ENCODE measurements around the gene THSD7B.

- TF ChIP-seq RARB (CRISPR knock-in tag; IDR thresholded peaks at IDR 0.05) = no peak
- no peak for TF ChIP-seq OSR1 (CRISPR knock-in tag; IDR thresholded peaks at IDR 0.05)
- TF ChIP-seq TOX (CRISPR knock-in tag; IDR thresholded peaks at IDR 0.05; ENCODE audit: borderline replicate concordance) = no peak
- no peak for TF ChIP-seq CREB5 (CRISPR knock-in tag; IDR thresholded peaks at IDR 0.05; ENCODE audit: low read depth)
- TF ChIP-seq TCF4 (CRISPR knock-in tag; IDR thresholded peaks at IDR 0.05; ENCODE audit: borderline replicate concordance) = no peak
- TF ChIP-seq PATZ1 (CRISPR knock-in tag; IDR thresholded peaks at IDR 0.05; ENCODE audit: borderline replicate concordance) = no peak
- TF ChIP-seq CSDC2 (CRISPR knock-in tag; IDR thresholded peaks at IDR 0.05) = no peak
- TF ChIP-seq GLIS3 (CRISPR knock-in tag; IDR thresholded peaks at IDR 0.05) = no peak
- no peak for TF ChIP-seq POU6F1 (CRISPR knock-in tag; IDR thresholded peaks at IDR 0.05; ENCODE audit: borderline replicate concordance, low read depth)
- no peak for TF ChIP-seq ARNTL (CRISPR knock-in tag; IDR thresholded peaks at IDR 0.05; ENCODE audit: borderline replicate concordance, low read depth)
- no peak for TF ChIP-seq ZNF565 (CRISPR knock-in tag; conservative IDR thresholded peaks at IDR 0.05; ENCODE audit: low read depth)
- no peak for TF ChIP-seq ZC3H10 (CRISPR knock-in tag; IDR thresholded peaks at IDR 0.05)
- no peak for TF ChIP-seq ZNF70 (CRISPR knock-in tag; IDR thresholded peaks at IDR 0.05)
- no peak for TF ChIP-seq ZFP3 (CRISPR knock-in tag; IDR thresholded peaks at IDR 0.05)
These were observed 873.6 kb downstream of the THSD7B start for GRCh38 chr2:137638932-137639331.

Data from SK-N-SH treated with all-trans-retinoic acid at 6 μM for 48 hours (cell line).